Transverse colon (tissue), 4 donors: ENCODE measurements around the gene ATF5. TPM values are rescaled to one million over a fixed set of nuclear protein-coding genes. Genes with fewer than 3 reads are reported as not detected.

Experiments
- DNase-seq: peaks from one replicate; pipeline ENCODE4 v3.0.0-alpha.2; 2019
- H3K27ac ChIP-seq, 4 donors: fragments of 200-600 bp; sonication (generic); 2 replicates each; pipeline ENCODE4 v1.5.1; 2016 to 2018; ENCODE audit warnings: inconsistent platforms in 4 of 4
- H3K27me3 ChIP-seq: fragments of 200-600 bp; sonication (generic); 2 replicates; pipeline ENCODE4 v1.5.1; 2017; ENCODE audit warnings: inconsistent platforms
- H3K36me3 ChIP-seq, 4 donors: fragments of 200-600 bp; sonication (generic); 2 replicates each; pipeline ENCODE4 v1.5.1; 2017 to 2019; ENCODE audit warnings: inconsistent platforms in 4 of 4
- H3K4me1 ChIP-seq, 4 donors: fragments of 200-600 bp; sonication (generic); 2 replicates each; pipeline ENCODE4 v1.5.1; 2017 to 2020; ENCODE audit warnings: inconsistent platforms in 4 of 4
- H3K4me3 ChIP-seq, 4 donors: fragments of 200-600 bp; sonication (generic); 1 replicate in 1 of 4; 2 replicates in 3 of 4; pipeline versions ENCODE4 v1.5.1 to v1.6.1; 2017 to 2019; ENCODE audit warnings: inconsistent platforms in 4 of 4
- H3K9me3 ChIP-seq, 2 donors: fragments of 200-600 bp; sonication (generic); 2 replicates each; pipeline ENCODE4 v1.5.1; 2017 to 2019; ENCODE audit warnings: inconsistent platforms in 2 of 2
- CTCF ChIP-seq, 5 experiments: fragments of 200-600 bp in 3 of 5; fragments of 450-650 bp in 2 of 5; sonication (generic) in 3 of 5; IDR thresholded peaks; 1 replicate in 2 of 5; 2 replicates in 3 of 5; pipeline ENCODE4 v1.5.1; 2016 to 2017; ENCODE audit warnings: antibody characterized with exemption in 5 of 5, inconsistent platforms in 3 of 5, mild to moderate bottlenecking in 2 of 5, moderate library complexity in 1 of 5
- EP300 ChIP-seq: sonication (generic); formaldehyde crosslinking; IDR thresholded peaks from one replicate; pipeline ENCODE4 v1.6.1; 2017; ENCODE audit warnings: antibody characterized with exemption, low read depth
- POLR2A ChIP-seq: fragments of 450-650 bp; IDR thresholded peaks from one replicate; pipeline ENCODE4 v1.6.1; 2016; ENCODE audit warnings: antibody characterized with exemption, mild to moderate bottlenecking, moderate library complexity
- POLR2AphosphoS5 ChIP-seq, 3 donors: sonication (generic); formaldehyde crosslinking; IDR thresholded peaks; one replicate each; pipeline ENCODE4 v1.6.1; 2016; ENCODE audit warnings: antibody characterized with exemption in 3 of 3
- WGBS, 2 donors: methylation state at CpG; one replicate each; pipeline ENCODE4 v1.1.5; 2018; ENCODE audit warnings: low coverage in 1 of 2; 5-methylcytosine and 5-hydroxymethylcytosine counted together
- in situ Hi-C, 4 donors: fragments of 200-750 bp; cut with MboI; loops; one replicate each; pipeline versions ENCODE4 v1.15.0 to v1.15.1; 2017; ENCODE audit warnings: low sequenced_read_pairs in 3 of 4, low pct_ligation_motif_present in 1 of 4, low pct_unique_long_range_greater_than_20kb in 1 of 4
- intact Hi-C: fragments of 100-400 bp; cut with DNase I; formaldehyde crosslinking; loops from one replicate; pipeline ENCODE4 v1.15.1; 2023; ENCODE audit warnings: low total_unique reads
- total RNA-seq, 4 donors: library from RNA; depleted of rRNA; stranded (reverse); fragments of >200 nt; gene quantifications; one replicate each; pipeline ENCODE4 v1.1.0, GENCODE V29; 2016

Gene ATF5
- total RNA-seq, 4 donors from 2014 or later, result 2.6 to 10.5 (median 5.4) TPM

DNA sequence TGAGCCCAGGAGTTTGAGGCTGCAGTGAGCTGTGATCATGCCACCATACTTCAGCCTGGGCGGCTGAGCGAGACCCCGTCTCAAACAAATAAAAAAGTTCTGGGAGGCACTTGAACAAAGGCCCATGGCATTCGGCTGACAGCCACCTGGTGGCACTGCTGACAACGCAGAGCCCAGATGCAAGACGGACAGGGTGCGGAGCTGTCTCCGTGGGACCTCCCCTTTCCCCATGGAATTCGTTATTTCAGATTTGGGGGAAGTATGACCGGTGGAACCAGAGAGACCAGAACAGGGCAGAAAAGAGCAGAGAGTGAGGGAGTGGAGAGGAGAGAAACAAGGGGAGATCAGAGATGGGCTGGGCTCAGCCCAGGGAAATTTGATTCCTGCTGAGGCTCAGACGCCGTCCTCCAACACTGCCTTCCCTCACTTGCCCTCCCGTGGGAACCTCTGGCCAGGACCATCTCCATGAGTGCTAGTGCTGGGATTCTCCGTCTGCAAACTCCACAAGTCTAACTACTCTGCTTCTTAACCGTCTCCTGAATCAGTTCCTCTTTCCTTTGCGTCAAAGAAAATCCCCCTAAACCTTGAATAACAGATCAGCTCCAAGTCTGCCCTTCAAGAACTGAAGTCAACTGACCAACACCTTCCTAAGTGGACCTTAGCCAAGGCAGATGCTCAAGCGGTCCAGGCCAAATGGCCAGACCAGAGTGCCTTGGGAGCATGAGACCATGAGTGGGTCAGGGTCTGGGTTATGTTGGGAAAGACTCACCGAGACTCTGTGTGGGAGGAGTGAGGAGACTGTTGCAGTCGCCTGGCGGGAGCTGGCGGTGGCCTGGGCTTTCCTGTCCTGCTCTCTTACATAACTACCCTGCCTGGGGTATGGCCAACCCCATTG lies 11.9 kb upstream of the ATF5 start:
- in situ Hi-C loops, result no loop called here
- no peak overlapping the region for H3K27ac ChIP-seq
- peaks cover 0 to 4% (median 0%) of the 10 kb centered on the region in 4 donors for H3K36me3 ChIP-seq

DNA sequence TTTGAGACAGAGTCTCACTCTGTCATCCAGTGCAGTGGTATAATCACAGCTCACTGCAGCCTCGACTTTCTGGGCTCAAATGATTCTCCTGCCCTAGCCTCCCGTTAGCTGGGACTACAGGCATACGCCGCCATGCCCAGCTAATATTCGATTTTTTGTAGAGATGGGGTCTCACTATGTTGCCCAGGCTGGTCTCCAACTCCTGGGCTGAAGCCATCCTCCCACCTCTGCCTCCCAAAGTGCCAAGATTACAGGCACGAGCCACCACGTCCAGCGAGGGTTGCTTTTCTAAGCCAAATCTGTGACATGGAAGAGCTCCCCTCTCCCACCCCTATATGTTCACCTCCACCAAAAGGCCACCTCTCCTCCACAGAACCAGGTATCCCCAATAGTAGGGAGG lies 10.9 kb upstream of the ATF5 start:
- in situ Hi-C loops, result no loop called here
- 92 to 96% methylated on average over 6 to 8 of the region's 8 CpGs for WGBS, 2 donors
- DNase-seq, result no peak

More for the DNA sequence above, 11.9 kb upstream of the ATF5 start:
- no peak for DNase-seq
- intact Hi-C loops, result no loop called here
- no peak overlapping the region for H3K4me3 ChIP-seq
- no peaks in the 10 kb centered on the region for H3K4me1 ChIP-seq
- H3K9me3 ChIP-seq, result no peaks in the 10 kb centered on the region
- 84 to 85% methylated on average over 10 to 21 of the region's 21 CpGs for WGBS, 2 donors
- TF ChIP-seq EP300 (no peak), POLR2AphosphoS5 (IDR thresholded peaks at IDR 0.05) (no peak), POLR2A (no peak), CTCF (IDR thresholded peaks at IDR 0.05) (no peak)
- no peaks in the 10 kb centered on the region for H3K27me3 ChIP-seq

GRCh38 chr19:49920624-49921363 lies 8.2 kb upstream of the ATF5 start:
- in situ Hi-C loops, result no loop called here
- TF ChIP-seq CTCF (IDR thresholded peaks at IDR 0.05) (no peak), POLR2AphosphoS5 (IDR thresholded peaks at IDR 0.05) (no peak), EP300 (no peak), POLR2A (no peak)
- no peaks in the 10 kb centered on the region for H3K36me3 ChIP-seq
- DNase-seq, result peak; percentile 24
- H3K27me3 ChIP-seq, result no peaks in the 10 kb centered on the region
- H3K4me1 ChIP-seq, result no peaks in the 10 kb centered on the region
- no peaks in the 10 kb centered on the region for H3K9me3 ChIP-seq
- H3K27ac ChIP-seq, result no peak overlapping the region
- 81 to 90% methylated on average over 6 to 24 of the region's 24 CpGs for WGBS, 2 donors
- no peak overlapping the region for H3K4me3 ChIP-seq
- intact Hi-C loops, result no loop called here

More for the DNA sequence above, 10.9 kb upstream of the ATF5 start:
- Histone ChIP-seq H3K4me3 (no peak overlapping the region), H3K9me3 (no peaks in the 10 kb centered on the region), H3K4me1 (no peaks in the 10 kb centered on the region), H3K36me3 (peaks cover 0 to under 1% (median 0%) of the 10 kb centered on the region in 4 donors), H3K27me3 (no peaks in the 10 kb centered on the region), H3K27ac (no peak overlapping the region)
- intact Hi-C loops, result no loop called here
- TF ChIP-seq EP300, result no peak
- no peak for TF ChIP-seq CTCF (IDR thresholded peaks at IDR 0.05)
- no peak for TF ChIP-seq POLR2AphosphoS5 (IDR thresholded peaks at IDR 0.05)
- TF ChIP-seq POLR2A, result no peak
